Measurements from ENCODE around the gene DNPEP.
"Not testable (repeated sequence)": the region's sequence is repeated elsewhere in the genome, so short reads cannot be mapped to it uniquely, and the experiment has no call there.

The DNPEP gene

GRCh38 chr2:219419331-219420197, 31.9 kb upstream of the DNPEP start:
- DNase-seq (ENCODE audit: low read depth): no peak

- DNase-seq (ENCODE audit: low read depth): no peak
Observed at GRCh38 chr2:219419012-219419324, 31.3 kb upstream of the DNPEP start.

- no peak for DNase-seq (ENCODE audit: low read depth)
Observed at GRCh38 chr2:219418155-219419011, 30.7 kb upstream of the DNPEP start, which contains the start of gene DES. Gene DES (plus strand): TSS chr2:219418377. CDS start chr2:219418463, 86 bp downstream.

GRCh38 chr2:219417374-219417773, 29.7 kb upstream of the DNPEP start:
- no peak for DNase-seq (ENCODE audit: low read depth)

GRCh38 chr2:219416938-219417337, 29.2 kb upstream of the DNPEP start:
- DNase-seq (ENCODE audit: low read depth): no peak

GRCh38 chr2:219416235-219416602, 28.5 kb upstream of the DNPEP start:
- DNase-seq (ENCODE audit: low read depth): no peak

- DNase-seq (ENCODE audit: low read depth): no peak
Observed at GRCh38 chr2:219415580-219416234, 28.0 kb upstream of the DNPEP start.

GRCh38 chr2:219414857-219415256, 27.1 kb upstream of the DNPEP start:
- no peak for DNase-seq (ENCODE audit: low read depth)

GRCh38 chr2:219410390-219410789, 22.7 kb upstream of the DNPEP start:
- DNase-seq (ENCODE audit: low read depth): no peak

GRCh38 chr2:219409619-219410018, 21.9 kb upstream of the DNPEP start:
- DNase-seq (ENCODE audit: low read depth): no peak

- DNase-seq (ENCODE audit: low read depth): no peak
Observed at GRCh38 chr2:219408631-219409030, 20.9 kb upstream of the DNPEP start.

GRCh38 chr2:219408204-219408603, 20.5 kb upstream of the DNPEP start:
- DNase-seq (ENCODE audit: low read depth): no peak

GRCh38 chr2:219407343-219407742, 19.6 kb upstream of the DNPEP start:
- not testable (repeated sequence) for DNase-seq (ENCODE audit: low read depth)

- peak; percentile 96 for DNase-seq (ENCODE audit: low read depth)
Observed at GRCh38 chr2:219406861-219407230, 19.1 kb upstream of the DNPEP start.

- no peak for DNase-seq (ENCODE audit: low read depth)
Observed at GRCh38 chr2:219405958-219406860, 18.5 kb upstream of the DNPEP start.

GRCh38 chr2:219405451-219405850, 17.7 kb upstream of the DNPEP start:
- no peak for DNase-seq (ENCODE audit: low read depth)

GRCh38 chr2:219404954-219405353, 17.2 kb upstream of the DNPEP start:
- DNase-seq (ENCODE audit: low read depth): no peak

- DNase-seq (ENCODE audit: low read depth): no peak
Observed at GRCh38 chr2:219404291-219404910, 16.7 kb upstream of the DNPEP start.

- DNase-seq (ENCODE audit: low read depth): no peak
Observed at GRCh38 chr2:219403861-219404260, 16.1 kb upstream of the DNPEP start.

GRCh38 chr2:219402665-219403515, 15.2 kb upstream of the DNPEP start:
- DNase-seq (ENCODE audit: low read depth): peak; percentile 67
